Prostate gland (tissue), 2 donors: ENCODE results near the gene PGBD5.

Source experiments
- POLR2AphosphoS5 ChIP-seq: sonication (generic); formaldehyde crosslinking; IDR thresholded peaks from one replicate; pipeline ENCODE4 v1.6.1; 2017; ENCODE audit warnings: antibody characterized with exemption
- TF ChIP-seq, protein P1 (sequence below), 4 experiments: fragments of 200-600 bp in 2 of 4; fragments of 450-650 bp in 2 of 4; sonication (generic) in 2 of 4; IDR thresholded peaks; 1 replicate in 3 of 4; 2 replicates in 1 of 4; pipeline ENCODE4 v1.5.1; 2016 to 2019; ENCODE audit warnings: antibody characterized with exemption in 4 of 4, mild to moderate bottlenecking in 2 of 4, moderate library complexity in 2 of 4

DNA sequence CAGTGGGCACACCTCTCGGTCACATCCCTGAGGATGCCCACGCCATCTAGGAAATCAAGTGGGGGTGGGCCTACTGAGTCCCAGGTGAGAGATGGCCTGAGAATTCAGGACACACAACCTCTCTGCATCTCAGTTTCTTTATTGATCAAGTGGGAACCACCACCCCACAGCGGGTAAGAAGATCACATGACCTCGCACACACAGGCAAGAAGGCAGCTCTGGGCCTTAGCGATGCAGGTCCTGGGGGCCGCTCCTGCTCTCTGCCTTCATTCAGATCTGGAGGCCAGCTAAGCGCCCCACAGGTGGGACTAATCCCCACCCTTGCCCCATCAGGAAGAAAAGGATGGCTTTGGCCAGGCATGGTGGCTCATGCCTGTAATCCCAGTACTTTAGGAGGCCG lies 63.2 kb downstream of the PGBD5 start:
- TF ChIP-seq, protein P1, sequence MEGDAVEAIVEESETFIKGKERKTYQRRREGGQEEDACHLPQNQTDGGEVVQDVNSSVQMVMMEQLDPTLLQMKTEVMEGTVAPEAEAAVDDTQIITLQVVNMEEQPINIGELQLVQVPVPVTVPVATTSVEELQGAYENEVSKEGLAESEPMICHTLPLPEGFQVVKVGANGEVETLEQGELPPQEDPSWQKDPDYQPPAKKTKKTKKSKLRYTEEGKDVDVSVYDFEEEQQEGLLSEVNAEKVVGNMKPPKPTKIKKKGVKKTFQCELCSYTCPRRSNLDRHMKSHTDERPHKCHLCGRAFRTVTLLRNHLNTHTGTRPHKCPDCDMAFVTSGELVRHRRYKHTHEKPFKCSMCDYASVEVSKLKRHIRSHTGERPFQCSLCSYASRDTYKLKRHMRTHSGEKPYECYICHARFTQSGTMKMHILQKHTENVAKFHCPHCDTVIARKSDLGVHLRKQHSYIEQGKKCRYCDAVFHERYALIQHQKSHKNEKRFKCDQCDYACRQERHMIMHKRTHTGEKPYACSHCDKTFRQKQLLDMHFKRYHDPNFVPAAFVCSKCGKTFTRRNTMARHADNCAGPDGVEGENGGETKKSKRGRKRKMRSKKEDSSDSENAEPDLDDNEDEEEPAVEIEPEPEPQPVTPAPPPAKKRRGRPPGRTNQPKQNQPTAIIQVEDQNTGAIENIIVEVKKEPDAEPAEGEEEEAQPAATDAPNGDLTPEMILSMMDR (IDR thresholded peaks at IDR 0.05) = no peak
- TF ChIP-seq POLR2AphosphoS5 = no peak
